H1 (cell line): ENCODE results near the gene TOM1L2. TPM values are rescaled to one million over a fixed set of nuclear protein-coding genes. Genes with fewer than 3 reads are reported as not detected.

ENCODE experiments used
- CTCF ChIA-PET: fragments of 300-600 bp; sonication (Branson Sonifier 250); formaldehyde crosslinking; loops from one replicate; lab custom pipeline; 2021; ENCODE audit not compliant: partially characterized antibody; lab: Charles Lee
- POLR2A ChIA-PET: fragments of 300-600 bp; sonication (Branson Sonifier 250); formaldehyde crosslinking; loops from one replicate; lab custom pipeline; 2021; ENCODE audit warnings: inconsistent platforms; ENCODE audit not compliant: partially characterized antibody; lab: Charles Lee
- DNase-seq, 2 experiments: peaks; one replicate each; pipeline versions ENCODE4 v3.0.0 to v3.0.0-alpha.2; 2010 to 2022; ENCODE audit warnings: low spot score in 2 of 2, low read depth in 1 of 2, mixed read lengths in 1 of 2
- FAIRE-seq: peaks from 2 replicates; lab custom pipeline; 2011; peaks lifted over from hg19 to GRCh38; lab: Jason Lieb, UNC
- H2AFZ ChIP-seq: 2 replicates; pipeline ENCODE4 v1.8.1; 2012; ENCODE audit warnings: low read length, inconsistent platforms
- H2AK5ac ChIP-seq: 2 replicates; pipeline ENCODE4 v1.6.1; 2013; ENCODE audit warnings: low read depth, low read length
- H2BK120ac ChIP-seq: replicated peaks from 2 replicates; pipeline ENCODE3; 2013; ENCODE audit warnings: low read depth, low read length, inconsistent platforms
- H2BK12ac ChIP-seq: 2 replicates; pipeline ENCODE4 v1.6.1; 2013; ENCODE audit warnings: low read depth, low read length
- H2BK15ac ChIP-seq: 2 replicates; pipeline ENCODE4 v1.6.1; 2013; ENCODE audit warnings: low read length
- H2BK20ac ChIP-seq: 2 replicates; pipeline ENCODE4 v1.6.1; 2013; ENCODE audit warnings: low read length
- H2BK5ac ChIP-seq: 2 replicates; pipeline ENCODE4 v1.6.1; 2013; ENCODE audit warnings: low read depth, low read length
- H3K14ac ChIP-seq: 2 replicates; pipeline ENCODE4 v1.6.1; 2013; ENCODE audit warnings: inconsistent platforms; ENCODE audit not compliant: insufficient read length
- H3K18ac ChIP-seq: 2 replicates; pipeline ENCODE4 v1.6.1; 2013; ENCODE audit warnings: low read length; ENCODE audit errors: extremely low read depth
- H3K23ac ChIP-seq: 2 replicates; pipeline ENCODE4 v1.6.1; 2013; ENCODE audit warnings: inconsistent platforms; ENCODE audit not compliant: insufficient read length
- H3K23me2 ChIP-seq: 2 replicates; pipeline ENCODE4 v1.6.1; 2013; ENCODE audit warnings: low read depth, low read length
- H3K27ac ChIP-seq: 2 replicates; pipeline ENCODE4 v1.6.1; 2011; ENCODE audit warnings: low read depth, low read length, inconsistent platforms
- H3K27me3 ChIP-seq, 4 experiments: replicated peaks in 1 of 4; 1 replicate in 1 of 4; 2 replicates in 3 of 4; pipeline versions ENCODE4 v1.6.1 to v1.8.1; 2011 to 2013; ENCODE audit warnings: low read length in 3 of 4, mild to moderate bottlenecking in 3 of 4, inconsistent platforms in 2 of 4, mixed read lengths in 2 of 4, moderate library complexity in 1 of 4; ENCODE audit not compliant: control insufficient read depth in 3 of 4, insufficient read depth in 3 of 4; ENCODE audit errors: extremely low read depth in 1 of 4
- H3K36me3 ChIP-seq, 4 experiments: 2 replicates each; pipeline versions ENCODE4 v1.6.1 to v1.8.1; 2011 to 2013; ENCODE audit warnings: mild to moderate bottlenecking in 4 of 4, low read length in 3 of 4, moderate library complexity in 2 of 4, control low read depth in 1 of 4, inconsistent platforms in 1 of 4; ENCODE audit not compliant: insufficient read depth in 4 of 4, control insufficient read depth in 2 of 4
- H3K4ac ChIP-seq: replicated peaks from 2 replicates; pipeline ENCODE3; 2013; ENCODE audit warnings: low read length, low read depth, mixed read lengths, inconsistent platforms; ENCODE audit not compliant: insufficient read length
- H3K4me1 ChIP-seq, 4 experiments: replicated peaks in 1 of 4; 1 replicate in 1 of 4; 2 replicates in 3 of 4; pipeline versions ENCODE4 v1.6.1 to v1.8.1; 2011 to 2013; ENCODE audit warnings: low read length in 3 of 4, inconsistent platforms in 2 of 4, mixed read lengths in 1 of 4; ENCODE audit not compliant: insufficient read depth in 4 of 4, control insufficient read depth in 3 of 4
- H3K4me2 ChIP-seq, 2 experiments: 2 replicates each; pipeline versions ENCODE4 v1.6.1 to v1.8.1; 2011 to 2013; ENCODE audit warnings: low read depth in 2 of 2, low read length in 2 of 2, control low read depth in 1 of 2, inconsistent platforms in 1 of 2, mild to moderate bottlenecking in 1 of 2; ENCODE audit not compliant: insufficient read depth in 1 of 2
- H3K4me3 ChIP-seq, 4 experiments: fragments of 200-600, 300-600 bp in 1 of 4; sonication (generic), shearing (Covaris generic), sonication (Bioruptor Twin) in 1 of 4; 2 replicates each; pipeline versions ENCODE4 v1.5.1 to v1.8.1; 2011 to 2016; ENCODE audit warnings: low read length in 4 of 4, low read depth in 3 of 4, control low read depth in 2 of 4, inconsistent platforms in 2 of 4, mild to moderate bottlenecking in 2 of 4, mixed read lengths in 1 of 4, moderate library complexity in 1 of 4; ENCODE audit not compliant: insufficient read depth in 2 of 4; ENCODE audit errors: extremely low read depth in 1 of 4
- H3K56ac ChIP-seq: replicated peaks from 2 replicates; pipeline ENCODE3; 2013; ENCODE audit warnings: low read depth, mild to moderate bottlenecking, mixed read lengths, low read length, inconsistent platforms; ENCODE audit not compliant: insufficient read length
- H3K79me1 ChIP-seq: 2 replicates; pipeline ENCODE4 v1.6.1; 2013; ENCODE audit warnings: low read depth, low read length, control low read depth
- H3K79me2 ChIP-seq, 2 experiments: 2 replicates each; pipeline versions ENCODE4 v1.6.1 to v1.8.1; 2012 to 2013; ENCODE audit warnings: low read length in 2 of 2, mild to moderate bottlenecking in 2 of 2, inconsistent platforms in 1 of 2; ENCODE audit not compliant: insufficient read depth in 2 of 2, control insufficient read depth in 1 of 2
- H3K9ac ChIP-seq, 4 experiments: replicated peaks in 1 of 4; 1 replicate in 1 of 4; 2 replicates in 3 of 4; pipeline versions ENCODE4 v1.6.1 to v1.8.1; 2011 to 2013; ENCODE audit warnings: low read depth in 3 of 4, low read length in 3 of 4, control low read depth in 2 of 4, mild to moderate bottlenecking in 2 of 4, moderate library complexity in 2 of 4, inconsistent platforms in 1 of 4; ENCODE audit errors: extremely low read depth in 1 of 4
- H3K9me3 ChIP-seq, 2 experiments: 2 replicates each; pipeline versions ENCODE4 v1.6.1 to v1.8.1; 2012 to 2013; ENCODE audit warnings: mild to moderate bottlenecking in 2 of 2, moderate library complexity in 2 of 2, control low read depth in 1 of 2, inconsistent platforms in 1 of 2, low read depth in 1 of 2, low read length in 1 of 2, mixed read lengths in 1 of 2; ENCODE audit not compliant: insufficient read depth in 2 of 2
- H4K20me1 ChIP-seq, 2 experiments: replicated peaks in 1 of 2; 2 replicates each; pipeline versions ENCODE3 to v1.8.1; 2011 to 2013; ENCODE audit warnings: inconsistent platforms in 2 of 2, low read length in 2 of 2, mild to moderate bottlenecking in 1 of 2; ENCODE audit not compliant: insufficient read depth in 2 of 2, control insufficient read depth in 1 of 2
- H4K5ac ChIP-seq: 2 replicates; pipeline ENCODE4 v1.6.1; 2013; ENCODE audit warnings: low read length, low read depth, mixed read lengths, inconsistent platforms; ENCODE audit not compliant: insufficient read length
- H4K8ac ChIP-seq: 2 replicates; pipeline ENCODE4 v1.8.0; 2013; ENCODE audit warnings: mild to moderate bottlenecking, moderate library complexity, low read length, inconsistent platforms; ENCODE audit not compliant: insufficient read depth; ENCODE audit errors: extremely low read depth
- H4K91ac ChIP-seq: replicated peaks from 2 replicates; pipeline ENCODE3; 2013; ENCODE audit warnings: low read length, mixed read lengths, inconsistent platforms; ENCODE audit not compliant: insufficient read length
- ASH2L ChIP-seq: fragments of 200-600, 300-600 bp; sonication (generic); IDR thresholded peaks from one replicate; pipeline ENCODE4 v1.7.1; 2017; ENCODE audit warnings: low read length
- BCL11A ChIP-seq, 2 experiments: IDR thresholded peaks; one replicate each; pipeline ENCODE4 v1.6.1; 2011; ENCODE audit warnings: low read depth in 2 of 2, low read length in 2 of 2, mild to moderate bottlenecking in 2 of 2
- BRCA1 ChIP-seq: IDR thresholded peaks from 2 replicates; pipeline ENCODE4 v1.6.1; 2012; ENCODE audit warnings: low read depth, low read length, improper control_type of control experiment
- E2F6 ChIP-seq: IDR thresholded peaks from 2 replicates; pipeline ENCODE4 v1.6.1; 2012; ENCODE audit warnings: inconsistent platforms
- FOSL1 ChIP-seq: IDR thresholded peaks from 2 replicates; pipeline ENCODE4 v1.6.1; 2011; ENCODE audit warnings: mild to moderate bottlenecking, low read depth, low read length, moderate library complexity; ENCODE audit not compliant: insufficient read depth
- GABPA ChIP-seq: IDR thresholded peaks from 2 replicates; pipeline ENCODE4 v1.6.1; 2011; ENCODE audit warnings: mild to moderate bottlenecking, low read length, moderate library complexity, borderline replicate concordance; ENCODE audit not compliant: insufficient read depth
- GTF2F1 ChIP-seq: IDR thresholded peaks from 2 replicates; pipeline ENCODE4 v1.6.1; 2012; ENCODE audit warnings: low read depth, low read length, improper control_type of control experiment, borderline replicate concordance
- HDAC6 ChIP-seq: IDR thresholded peaks from one replicate; pipeline ENCODE4 v1.7.1; 2012; ENCODE audit warnings: low read depth, mild to moderate bottlenecking, inconsistent platforms, low read length, moderate library complexity
- JUND ChIP-seq: IDR thresholded peaks from 2 replicates; pipeline ENCODE4 v1.6.1; 2011; ENCODE audit warnings: mild to moderate bottlenecking, improper control_type of control experiment, low read length
- KDM5A ChIP-seq: fragments of 200-600 bp; IDR thresholded peaks from 2 replicates; pipeline ENCODE4 v1.7.1; 2012; ENCODE audit warnings: mild to moderate bottlenecking, low read length, inconsistent platforms, mixed read lengths
- SP2 ChIP-seq: IDR thresholded peaks from 2 replicates; pipeline ENCODE4 v1.6.1; 2012; ENCODE audit warnings: mild to moderate bottlenecking, low read length, inconsistent platforms
- SP4 ChIP-seq: IDR thresholded peaks from 2 replicates; pipeline ENCODE4 v1.6.1; 2012; ENCODE audit warnings: low read length, inconsistent platforms
- TAF1 ChIP-seq: IDR thresholded peaks from 2 replicates; pipeline ENCODE4 v1.6.1; 2011; ENCODE audit warnings: mild to moderate bottlenecking, low read depth, low read length
- USF2 ChIP-seq: IDR thresholded peaks from 2 replicates; pipeline ENCODE4 v1.6.1; 2011; ENCODE audit warnings: low read length, improper control_type of control experiment
- WGBS, 2 experiments: shearing (Covaris generic) in 1 of 2; methylation state at CpG; one replicate each; pipeline versions ENCODE4 v1.1.6 to v1.1.7; 2013 to 2015; ENCODE audit warnings: low lambda C conversion rate in 2 of 2, mixed read lengths in 2 of 2, inconsistent platforms in 1 of 2, low coverage in 1 of 2, missing lambda C conversion rate in 1 of 2; ENCODE audit not compliant: insufficient replicate concordance in 2 of 2, insufficient coverage in 1 of 2, insufficient read length in 1 of 2; ENCODE audit errors: extremely low coverage in 1 of 2, missing lambda C conversion rate in 1 of 2; 5-methylcytosine and 5-hydroxymethylcytosine counted together
- polyA plus RNA-seq, 7 experiments: library from polyadenylated mRNA; depleted of rRNA in 3 of 7; stranded (reverse) in 5 of 7; unstranded in 2 of 7; fragments of >200 nt in 5 of 7; fragments of 200-250 nt in 2 of 7; gene quantifications; 1 replicate in 5 of 7; 2 replicates in 1 of 7; 4 replicates in 1 of 7; pipeline versions ENCODE4 v1.2.1 to v1.2.3, GENCODE V29; 2011 to 2013; ENCODE audit warnings: missing spikeins in 2 of 7, mixed read lengths in 2 of 7
- total RNA-seq: library from RNA; stranded (reverse); fragmentation: NEBNext Ultra II Directional; extraction: Animal tissue kit (Norgen Biotek cat#: 25700); gene quantifications from 2 replicates; pipeline ENCODE4 v1.2.1, GENCODE V29; 2021

TOM1L2 gene
- total and polyA plus RNA-seq, 2 of the 8 experiments (the other 6 are each of a cell fraction or from before 2014, with no cell fraction given), result 2.0 to 3.4 TPM

GRCh38 chr17:17989081-17989480, 16.9 kb upstream of the TOM1L2 start:
- H2AK5ac ChIP-seq, result no peak overlapping the region
- no peak overlapping the region for H2BK5ac ChIP-seq
- no peak overlapping the region for H2AFZ ChIP-seq
- H3K79me2 ChIP-seq, result no peaks in the 10 kb centered on the region
- H3K27ac ChIP-seq, result no peak overlapping the region
- no peaks in the 10 kb centered on the region for H3K9me3 ChIP-seq
- H3K18ac ChIP-seq, result no peak overlapping the region
- no peak overlapping the region for H4K91ac ChIP-seq
- no peaks in the 10 kb centered on the region for H3K23me2 ChIP-seq
- no peak overlapping the region for H3K9ac ChIP-seq
- H3K4me2 ChIP-seq, result no peak overlapping the region
- H2BK15ac ChIP-seq, result no peak overlapping the region
- H3K14ac ChIP-seq, result no peak overlapping the region
- ChIA-PET CTCF (interaction anchor here (0.5 to 1.7 kb wide), 4 partner anchors 11 to 68 kb away, joined by 4 to 6 read pairs (median 4); no protein-coding TSS in a partner anchor), POLR2A (interaction anchor here (1.0 kb wide), 1 partner anchor 12 kb away, joined by 3 read pairs; no protein-coding TSS in a partner anchor)
- no peak overlapping the region for H4K8ac ChIP-seq
- H2BK20ac ChIP-seq, result no peak overlapping the region
- H3K4me1 ChIP-seq, result peaks cover 0 to 2% (median 0%) of the 10 kb centered on the region in 4 experiments; a peak in 2 of 7 replicates
- no peaks in the 10 kb centered on the region; a peak in 1 of 7 replicates for H3K27me3 ChIP-seq
- no peak overlapping the region for H3K4me3 ChIP-seq
- 96% methylated on average over 9 of the region's 9 CpGs; no CpG with 5 or more reads in 1 of the 2 experiments for WGBS, 2 experiments
- H2BK12ac ChIP-seq, result no peak overlapping the region
- H3K4ac ChIP-seq, result no peak overlapping the region
- no peak for FAIRE-seq
- no peak for DNase-seq
- no peak overlapping the region for H3K56ac ChIP-seq
- H3K79me1 ChIP-seq, result no peaks in the 10 kb centered on the region
- H4K5ac ChIP-seq, result no peak overlapping the region
- no peaks in the 10 kb centered on the region for H3K36me3 ChIP-seq
- H2BK120ac ChIP-seq, result no peak overlapping the region
- no peak overlapping the region for H3K23ac ChIP-seq
- no peaks in the 10 kb centered on the region for H4K20me1 ChIP-seq
- TF ChIP-seq TAF1, result no peak
- TF ChIP-seq BRCA1, result no peak
- TF ChIP-seq USF2, result no peak
- no peak for TF ChIP-seq SP4
- TF ChIP-seq BCL11A (IDR thresholded peaks at IDR 0.05; ENCODE audit: low read depth in 2 of 2, low read length in 2 of 2), result no peak
- TF ChIP-seq GABPA, result no peak
- no peak for TF ChIP-seq GTF2F1
- TF ChIP-seq KDM5A, result no peak
- TF ChIP-seq FOSL1, result no peak
- TF ChIP-seq JUND, result no peak
- TF ChIP-seq HDAC6, result no peak
- no peak for TF ChIP-seq ASH2L
- TF ChIP-seq SP2, result no peak
- TF ChIP-seq E2F6, result no peak
